Vagina (tissue), 2 donors: Measurements from ENCODE around the gene MYLIP. TPM values are rescaled to one million over a fixed set of nuclear protein-coding genes. Genes with fewer than 3 reads are reported as not detected.

Source experiments
- DNase-seq, 2 donors: peaks; one replicate each; pipeline ENCODE4 v3.0.0-alpha.2; 2017; ENCODE audit errors: extremely low spot score in 2 of 2
- H3K27ac ChIP-seq: fragments of 200-600 bp; sonication (generic); one replicate; pipeline ENCODE4 v1.5.1; 2019
- H3K27me3 ChIP-seq: fragments of 200-600 bp; sonication (generic); one replicate; pipeline ENCODE4 v1.5.1; 2019
- H3K36me3 ChIP-seq, 2 donors: fragments of 200-600 bp; sonication (generic); one replicate each; pipeline ENCODE4 v1.5.1; 2017 to 2019
- H3K4me1 ChIP-seq: fragments of 200-600 bp; sonication (generic); one replicate; pipeline ENCODE4 v1.5.1; 2019
- H3K4me3 ChIP-seq, 2 donors: fragments of 200-600 bp; sonication (generic); 1 replicate in 1 of 2; 2 replicates in 1 of 2; pipeline ENCODE4 v1.5.1; 2016 to 2019
- H3K9me3 ChIP-seq: fragments of 200-600 bp; sonication (generic); one replicate; pipeline ENCODE4 v1.5.1; 2019
- POLR2A ChIP-seq, 2 donors: fragments of 450-650 bp; IDR thresholded peaks; one replicate each; pipeline ENCODE4 v1.6.1; 2017; ENCODE audit warnings: antibody characterized with exemption in 2 of 2, mild to moderate bottlenecking in 2 of 2, moderate library complexity in 2 of 2
- POLR2AphosphoS5 ChIP-seq, 2 donors: sonication (generic); formaldehyde crosslinking; IDR thresholded peaks; one replicate each; pipeline ENCODE4 v1.9.0; 2017; ENCODE audit warnings: antibody characterized with exemption in 2 of 2, mild to moderate bottlenecking in 2 of 2, low read depth in 1 of 2; ENCODE audit not compliant: insufficient read depth in 1 of 2
- intact Hi-C: fragments of 100-400 bp; cut with DNase I; formaldehyde crosslinking; loops from one replicate; pipeline ENCODE4 v1.15.1; 2023
- total RNA-seq: library from RNA; depleted of rRNA; stranded (reverse); fragments of >200 nt; gene quantifications from one replicate; pipeline ENCODE4 v1.2.3, GENCODE V29; 2016
- TF ChIP-seq, protein P1 (sequence below), 3 experiments: fragments of 450-650 bp in 2 of 3; fragments of 200-600 bp in 1 of 3; sonication (generic) in 1 of 3; IDR thresholded peaks; one replicate each; pipeline ENCODE4 v1.5.1; 2017 to 2019; ENCODE audit warnings: antibody characterized with exemption in 3 of 3, mild to moderate bottlenecking in 2 of 3, moderate library complexity in 2 of 3

The MYLIP gene
- total RNA-seq, 1 donor from 2014 or later: 30.7 TPM

DNA sequence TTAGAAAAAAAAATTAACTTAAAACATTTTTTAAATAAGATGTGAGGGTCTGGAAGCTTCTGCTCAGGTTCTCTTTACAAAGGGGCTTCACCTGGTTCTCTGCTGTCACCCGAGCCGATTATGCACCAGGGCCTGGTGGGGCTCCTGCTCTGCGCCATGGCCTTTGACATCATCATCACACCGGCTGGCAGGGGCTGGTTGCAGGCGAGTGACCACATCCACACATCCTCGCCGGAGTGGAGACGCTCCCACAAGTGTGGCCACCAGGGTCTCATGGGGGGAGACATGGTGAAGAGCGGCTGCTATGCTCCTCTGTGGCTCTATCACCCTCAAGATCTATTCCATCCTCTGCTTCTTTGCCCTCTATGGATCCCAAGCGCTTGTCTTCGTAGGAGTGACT is 31.9 kb downstream of the MYLIP start:
- Histone ChIP-seq H3K9me3 (no peaks in the 10 kb centered on the region), H3K4me3 (no peak overlapping the region), H3K36me3 (no peaks in the 10 kb centered on the region), H3K4me1 (no peaks in the 10 kb centered on the region), H3K27me3 (no peaks in the 10 kb centered on the region), H3K27ac (no peak overlapping the region)
- no peak for DNase-seq
- intact Hi-C loops: no loop called here
- TF ChIP-seq POLR2A (IDR thresholded peaks at IDR 0.05): no peak
- TF ChIP-seq, protein P1, sequence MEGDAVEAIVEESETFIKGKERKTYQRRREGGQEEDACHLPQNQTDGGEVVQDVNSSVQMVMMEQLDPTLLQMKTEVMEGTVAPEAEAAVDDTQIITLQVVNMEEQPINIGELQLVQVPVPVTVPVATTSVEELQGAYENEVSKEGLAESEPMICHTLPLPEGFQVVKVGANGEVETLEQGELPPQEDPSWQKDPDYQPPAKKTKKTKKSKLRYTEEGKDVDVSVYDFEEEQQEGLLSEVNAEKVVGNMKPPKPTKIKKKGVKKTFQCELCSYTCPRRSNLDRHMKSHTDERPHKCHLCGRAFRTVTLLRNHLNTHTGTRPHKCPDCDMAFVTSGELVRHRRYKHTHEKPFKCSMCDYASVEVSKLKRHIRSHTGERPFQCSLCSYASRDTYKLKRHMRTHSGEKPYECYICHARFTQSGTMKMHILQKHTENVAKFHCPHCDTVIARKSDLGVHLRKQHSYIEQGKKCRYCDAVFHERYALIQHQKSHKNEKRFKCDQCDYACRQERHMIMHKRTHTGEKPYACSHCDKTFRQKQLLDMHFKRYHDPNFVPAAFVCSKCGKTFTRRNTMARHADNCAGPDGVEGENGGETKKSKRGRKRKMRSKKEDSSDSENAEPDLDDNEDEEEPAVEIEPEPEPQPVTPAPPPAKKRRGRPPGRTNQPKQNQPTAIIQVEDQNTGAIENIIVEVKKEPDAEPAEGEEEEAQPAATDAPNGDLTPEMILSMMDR (IDR thresholded peaks at IDR 0.05): no peak
- TF ChIP-seq POLR2AphosphoS5 (IDR thresholded peaks at IDR 0.05; ENCODE audit: insufficient read depth in 1 of 2, low read depth in 1 of 2): no peak

DNA sequence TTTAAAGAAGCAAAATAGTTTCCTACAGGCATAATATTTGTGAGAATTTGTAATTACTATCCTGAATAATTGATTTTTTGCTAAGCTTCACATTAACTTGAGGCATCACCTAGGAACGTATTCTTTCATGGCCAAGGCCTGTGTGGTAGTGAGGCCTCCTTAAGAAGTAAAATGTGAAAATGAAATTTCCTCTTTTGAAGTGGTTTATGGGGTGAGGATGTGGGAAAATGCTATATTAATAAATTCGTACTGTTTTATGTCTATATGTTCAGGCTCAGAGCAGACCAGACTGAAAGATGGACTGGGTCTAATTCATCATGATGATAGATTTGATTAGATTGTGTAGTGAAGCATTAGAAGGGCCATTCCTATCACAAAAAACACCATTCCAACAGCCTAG is 33.1 kb downstream of the MYLIP start:
- Histone ChIP-seq H3K4me3 (no peak overlapping the region), H3K27ac (no peak overlapping the region), H3K27me3 (no peaks in the 10 kb centered on the region), H3K4me1 (no peaks in the 10 kb centered on the region), H3K9me3 (no peaks in the 10 kb centered on the region), H3K36me3 (no peaks in the 10 kb centered on the region)
- TF ChIP-seq POLR2AphosphoS5 (IDR thresholded peaks at IDR 0.05; ENCODE audit: insufficient read depth in 1 of 2, low read depth in 1 of 2) (no peak), POLR2A (IDR thresholded peaks at IDR 0.05) (no peak)
- TF ChIP-seq, protein P1 (IDR thresholded peaks at IDR 0.05): no peak
- intact Hi-C loops: no loop called here
- DNase-seq: no peak

DNA sequence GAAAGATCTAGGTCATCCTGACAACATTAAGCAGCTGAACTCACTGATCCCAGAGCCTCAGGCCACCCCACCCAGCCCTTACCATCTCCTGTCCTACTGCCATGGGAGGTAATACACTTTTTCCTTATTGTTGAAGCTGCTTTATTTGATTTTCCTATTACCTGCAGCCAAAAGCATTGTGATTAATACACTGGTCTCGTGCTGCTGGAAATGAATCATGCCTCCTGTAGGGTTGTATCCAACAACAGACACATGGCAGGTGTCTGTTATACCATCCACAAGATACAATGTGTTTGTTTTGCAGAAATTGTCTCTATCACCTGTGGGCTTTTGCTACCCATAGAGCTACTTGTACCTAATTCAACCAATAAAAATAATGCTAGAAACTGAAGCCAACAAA is 34.2 kb downstream of the MYLIP start:
- no peak for DNase-seq
- H3K4me1 ChIP-seq: no peaks in the 10 kb centered on the region
- TF ChIP-seq POLR2AphosphoS5 (IDR thresholded peaks at IDR 0.05; ENCODE audit: insufficient read depth in 1 of 2, low read depth in 1 of 2) (no peak), POLR2A (IDR thresholded peaks at IDR 0.05) (no peak)
- TF ChIP-seq, protein P1 (IDR thresholded peaks at IDR 0.05): no peak
- H3K9me3 ChIP-seq: no peaks in the 10 kb centered on the region
- no peak overlapping the region for H3K27ac ChIP-seq
- intact Hi-C loops: no loop called here
- no peak overlapping the region for H3K4me3 ChIP-seq
- no peaks in the 10 kb centered on the region for H3K27me3 ChIP-seq
- H3K36me3 ChIP-seq: no peaks in the 10 kb centered on the region

DNA sequence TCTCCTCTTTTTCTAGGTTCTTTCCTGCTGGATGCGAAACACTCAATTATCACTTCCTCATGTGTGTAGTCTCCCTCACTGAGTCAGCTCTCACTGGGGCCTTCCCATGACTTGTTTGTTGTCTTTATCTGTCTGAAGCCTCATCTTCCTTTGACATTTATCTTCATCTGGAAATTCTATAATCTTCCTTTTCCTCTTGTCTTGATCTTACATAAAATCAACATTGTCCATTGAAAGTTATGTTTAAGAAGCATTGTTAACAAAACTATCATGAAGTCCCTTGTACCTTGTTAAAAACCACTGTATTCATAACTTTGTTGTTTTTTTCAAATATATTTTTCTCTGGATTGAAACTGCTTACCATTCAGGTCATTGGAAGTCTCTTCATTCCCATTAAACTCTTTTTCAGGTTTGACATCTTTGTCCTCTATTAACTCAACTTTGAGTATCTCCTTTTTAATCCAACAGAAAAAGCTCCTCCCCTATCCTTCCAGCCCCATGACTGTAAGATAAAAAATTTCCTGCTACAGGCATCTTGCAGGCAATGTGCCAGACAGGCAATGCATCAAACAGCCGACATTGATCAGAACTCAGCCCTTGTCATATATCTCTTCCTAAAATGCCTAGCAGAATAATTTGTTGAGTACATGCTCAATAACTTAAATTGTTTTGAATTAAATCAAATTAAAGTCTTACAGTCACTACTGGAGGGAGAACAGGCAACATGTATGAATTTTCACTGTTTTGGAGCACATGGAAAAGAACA is 34.8 kb downstream of the MYLIP start:
- Histone ChIP-seq H3K27ac (no peak overlapping the region), H3K4me1 (no peaks in the 10 kb centered on the region), H3K4me3 (no peak overlapping the region), H3K36me3 (no peaks in the 10 kb centered on the region), H3K27me3 (no peaks in the 10 kb centered on the region), H3K9me3 (no peaks in the 10 kb centered on the region)
- DNase-seq: no peak
- intact Hi-C loops: no loop called here
- TF ChIP-seq, protein P1 (IDR thresholded peaks at IDR 0.05): no peak
- no peak for TF ChIP-seq POLR2AphosphoS5 (IDR thresholded peaks at IDR 0.05; ENCODE audit: insufficient read depth in 1 of 2, low read depth in 1 of 2)
- no peak for TF ChIP-seq POLR2A (IDR thresholded peaks at IDR 0.05)

DNA sequence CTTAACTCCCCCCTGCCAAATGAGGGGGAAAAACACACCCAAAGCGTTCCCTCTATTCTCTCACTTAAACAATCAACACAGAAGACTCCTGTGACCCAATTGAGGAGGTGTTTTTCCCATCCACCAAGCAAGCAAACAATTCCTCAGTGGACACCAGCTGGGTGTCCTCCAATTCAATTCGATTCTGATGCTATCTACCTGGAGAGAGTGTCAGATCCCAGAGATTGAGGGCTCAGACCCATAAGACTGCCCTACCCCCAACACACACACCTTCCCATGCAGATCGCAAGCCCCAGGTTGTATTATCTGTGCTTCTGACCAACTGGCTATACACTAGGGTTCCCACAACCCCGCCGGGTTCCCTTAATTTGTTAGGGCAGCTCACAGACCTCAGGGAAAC is 36.8 kb downstream of the MYLIP start:
- H3K9me3 ChIP-seq: no peaks in the 10 kb centered on the region
- H3K36me3 ChIP-seq: no peaks in the 10 kb centered on the region
- no peaks in the 10 kb centered on the region for H3K4me1 ChIP-seq
- H3K4me3 ChIP-seq: no peak overlapping the region
- DNase-seq: no peak
- no peaks in the 10 kb centered on the region for H3K27me3 ChIP-seq
- TF ChIP-seq POLR2AphosphoS5 (IDR thresholded peaks at IDR 0.05; ENCODE audit: insufficient read depth in 1 of 2, low read depth in 1 of 2) (no peak), POLR2A (IDR thresholded peaks at IDR 0.05) (no peak)
- TF ChIP-seq, protein P1 (IDR thresholded peaks at IDR 0.05): no peak
- H3K27ac ChIP-seq: no peak overlapping the region
- intact Hi-C loops: no loop called here
